Stimulated activated CD4-positive, alpha-beta T cell treated with anti-CD3 and anti-CD28 coated beads, Interleukin-12 subunit alpha, Interleukin-12 subunit beta, amount 100 ng/mL, for 4 hours (primary cell): ENCODE results near the gene LCN9.

Experiments
- DNase-seq: peaks from one replicate; pipeline ENCODE4 v3.0.0-alpha.2; 2020

LCN9 gene

DNA sequence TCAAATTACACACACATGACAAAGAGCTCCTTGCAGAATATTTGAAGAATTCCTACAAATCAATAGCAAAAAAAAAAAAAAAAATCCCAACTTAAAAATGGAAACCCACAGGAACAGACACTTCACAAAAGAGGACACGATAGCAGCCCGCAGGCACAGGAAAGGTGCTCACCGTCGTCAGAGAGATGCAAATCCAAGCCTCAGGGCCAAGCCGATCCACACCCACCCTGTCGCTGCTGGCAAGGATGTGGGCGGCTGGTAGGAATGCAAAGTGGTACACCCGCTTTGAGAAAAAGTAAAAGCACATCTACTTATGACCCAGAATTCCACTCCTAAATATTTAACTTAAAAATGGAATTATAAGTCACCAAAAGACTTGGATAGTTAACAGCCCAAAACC lies 10.8 kb downstream of the LCN9 start:
- DNase-seq = no peak

DNA sequence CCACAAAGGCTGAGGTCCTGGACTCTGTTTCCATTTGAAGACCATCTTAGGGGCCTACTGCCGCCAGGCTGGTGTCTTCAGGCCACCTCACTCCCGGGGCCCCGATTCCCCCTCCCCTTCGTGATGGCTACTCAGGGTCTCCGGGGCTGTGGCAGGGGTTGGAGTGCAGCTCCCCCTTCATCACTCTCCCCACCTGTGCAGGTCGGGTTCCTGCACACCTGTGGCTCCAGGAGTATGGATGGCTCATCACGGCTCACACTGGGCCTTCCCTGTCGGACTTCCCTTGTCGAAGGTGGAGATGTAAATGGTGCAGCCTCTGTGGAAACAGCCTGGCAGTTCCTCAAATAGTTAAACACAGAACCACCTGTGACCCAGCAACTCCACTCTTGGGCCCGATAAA lies 11.9 kb downstream of the LCN9 start:
- DNase-seq = no peak

DNA sequence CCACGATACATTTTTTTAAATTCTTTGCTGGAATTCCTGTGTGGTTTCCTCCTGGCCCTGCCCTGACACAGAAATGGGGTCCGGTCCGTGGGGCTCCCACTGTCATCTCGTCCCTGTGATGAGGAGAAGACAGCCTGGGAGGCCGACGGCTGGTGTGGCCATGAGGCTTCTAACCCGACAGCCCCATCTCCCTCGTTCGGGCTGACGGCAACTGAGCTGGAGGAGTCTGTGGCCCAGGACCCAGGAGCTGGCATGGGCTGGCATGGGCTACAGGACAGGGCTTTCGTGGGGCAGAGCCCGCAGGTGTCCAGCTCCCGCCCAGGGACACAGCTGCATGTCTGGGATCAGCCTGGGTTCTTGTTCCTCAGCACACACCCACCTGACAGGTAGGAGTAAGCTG lies 13.8 kb downstream of the LCN9 start:
- DNase-seq = no peak

DNA sequence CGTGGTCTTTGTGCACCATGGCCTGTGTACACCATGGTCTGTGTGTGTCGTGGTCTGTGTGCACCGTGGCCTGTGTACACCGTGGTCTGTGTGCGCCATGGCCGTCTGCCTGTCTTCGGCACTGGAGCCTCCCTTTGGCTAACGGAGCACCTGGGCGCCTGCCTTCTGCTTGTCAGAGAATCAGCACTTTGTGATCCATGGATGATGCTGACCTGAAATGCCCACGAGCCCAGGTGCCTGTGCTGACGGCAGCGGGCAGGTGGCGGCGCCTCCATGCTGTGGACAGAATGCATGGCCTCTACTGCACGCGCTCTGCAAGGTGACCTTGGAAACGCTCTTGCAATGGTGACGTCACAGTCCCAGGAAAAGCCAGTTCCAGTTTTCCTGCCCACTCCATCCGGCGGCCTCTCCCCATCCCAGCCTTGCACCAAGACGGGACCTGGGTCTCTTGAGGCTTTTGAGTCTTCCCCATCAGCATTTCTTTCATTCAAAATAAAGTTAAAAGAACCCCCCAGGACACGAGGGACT lies 14.6 kb downstream of the LCN9 start:
- no peak for DNase-seq

DNA sequence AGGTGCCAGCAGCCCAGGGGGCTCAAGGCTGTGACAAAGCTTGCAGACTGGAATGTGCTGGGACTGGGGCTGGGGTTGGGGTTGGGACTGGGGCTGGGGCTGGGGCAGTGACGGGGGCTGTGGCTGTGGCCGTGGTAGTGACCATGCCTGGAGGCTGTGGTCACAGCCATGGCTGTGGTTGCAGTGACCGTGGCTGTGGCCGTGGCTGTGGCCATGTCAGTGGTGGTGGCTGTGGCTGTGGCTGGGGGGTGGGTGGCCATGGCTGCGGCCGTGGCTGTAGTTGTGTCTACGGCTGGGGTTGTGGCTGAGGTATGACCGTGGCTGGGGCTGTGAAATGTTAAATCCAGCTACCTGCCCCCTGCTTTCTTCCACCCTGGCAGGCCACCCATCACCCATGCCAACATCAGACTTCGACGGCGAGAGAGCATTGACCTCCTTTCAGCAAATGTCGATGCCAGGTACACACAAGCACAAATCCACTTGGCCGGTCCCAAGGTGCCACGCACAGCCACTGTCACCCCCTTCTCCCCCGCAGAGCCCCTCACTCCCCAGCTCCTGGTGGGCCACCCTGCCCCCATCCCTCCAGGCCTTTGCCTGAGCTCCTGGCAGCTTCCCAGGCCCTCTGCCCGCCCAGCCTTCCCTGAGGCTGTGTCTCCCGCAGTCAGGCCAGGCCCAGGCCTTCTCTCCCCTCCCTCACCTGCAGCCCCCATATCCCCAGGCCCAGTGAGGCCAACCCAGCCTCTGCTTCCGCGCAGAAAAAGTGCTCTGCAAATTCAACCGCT lies 15.3 kb downstream of the LCN9 start:
- no peak for DNase-seq

DNA sequence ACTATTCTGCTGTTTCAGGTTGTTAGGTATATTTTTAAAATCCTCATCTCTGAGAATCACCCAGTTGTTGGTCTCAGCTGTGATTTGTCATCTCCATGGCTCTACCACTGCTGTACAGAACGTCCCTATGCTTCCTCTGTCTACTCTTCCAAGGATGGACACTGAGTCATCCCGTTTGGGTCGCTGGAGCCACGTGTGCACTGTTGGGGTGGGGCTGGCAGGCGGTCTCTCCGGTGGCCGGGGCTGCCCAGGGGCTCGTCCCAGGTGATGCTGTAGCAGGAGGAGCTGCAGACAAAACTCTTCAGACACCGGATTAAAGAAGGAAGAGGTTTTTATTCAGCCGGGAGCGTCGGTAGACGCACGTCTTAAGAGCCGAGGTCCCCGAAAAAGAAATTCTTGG lies 16.9 kb downstream of the LCN9 start:
- DNase-seq = no peak

DNA sequence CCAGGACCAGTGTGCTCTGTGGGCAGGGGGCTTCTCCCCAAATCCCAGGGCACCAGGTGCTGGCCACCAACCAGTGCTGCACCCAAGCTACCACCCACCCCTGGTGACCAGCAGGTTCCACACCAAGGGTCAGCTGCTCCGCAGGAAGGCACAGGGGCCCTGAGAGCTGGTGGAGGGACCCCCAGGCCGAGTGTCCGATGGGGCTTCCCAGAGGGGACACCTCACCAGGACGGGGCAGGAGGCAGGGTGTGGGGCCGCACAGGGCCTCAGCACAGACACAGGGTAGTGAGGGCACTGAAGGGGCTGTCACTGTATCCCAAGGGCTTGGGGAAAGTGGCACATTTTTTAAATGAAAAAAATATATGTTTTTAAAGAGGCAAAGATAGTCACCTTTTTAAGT lies 18.1 kb downstream of the LCN9 start:
- no peak for DNase-seq

DNA sequence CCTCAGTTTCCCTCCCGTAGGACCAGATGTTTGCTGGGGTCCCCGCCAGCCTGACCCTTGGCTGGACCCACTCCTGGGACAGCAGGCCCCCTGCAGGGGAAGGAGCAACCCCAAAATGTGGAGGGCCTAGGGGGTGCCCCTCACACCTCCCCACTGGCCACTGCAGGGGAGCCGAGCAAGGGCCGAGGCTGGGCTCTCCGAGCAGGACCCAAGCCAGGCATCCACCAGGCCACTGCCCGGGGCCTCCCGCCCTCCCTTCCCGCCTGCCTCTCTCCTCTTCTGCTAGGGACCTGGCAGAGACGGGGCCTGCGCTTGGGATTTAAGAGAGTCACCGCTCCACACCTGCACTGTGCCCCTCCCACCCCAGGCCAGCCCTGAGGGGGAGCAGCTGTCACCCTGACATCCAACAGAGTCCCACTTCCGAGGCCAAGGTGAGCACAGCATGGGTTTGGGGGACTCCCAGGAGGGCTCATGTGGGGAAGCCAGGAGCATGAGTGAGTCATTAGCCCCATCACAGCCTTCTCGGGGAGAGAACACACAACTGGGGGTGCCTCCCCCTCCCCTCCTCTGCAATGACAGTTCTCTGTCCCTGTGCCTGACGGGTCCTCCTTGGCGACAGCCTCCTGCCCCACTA lies 20.4 kb downstream of the LCN9 start:
- no peak for DNase-seq

DNA sequence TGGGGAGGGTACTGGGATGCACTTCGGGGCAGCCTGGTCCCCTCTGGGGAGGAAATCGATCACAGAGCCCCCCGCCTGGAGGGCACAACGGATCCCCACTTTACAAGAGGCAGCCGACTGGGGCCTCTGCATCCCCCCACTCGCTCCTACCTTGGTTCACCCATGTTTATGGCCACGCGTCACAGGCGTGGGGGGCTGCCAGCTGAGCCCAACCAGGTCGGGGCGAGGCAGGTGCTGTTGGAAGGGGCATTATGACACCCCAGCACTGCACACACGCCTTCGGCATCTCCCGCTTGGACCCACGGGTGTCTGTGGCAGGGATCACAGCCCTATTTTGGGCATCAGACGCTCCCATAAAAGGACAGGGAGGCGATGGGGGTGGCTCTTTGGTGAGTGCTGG lies 21.6 kb downstream of the LCN9 start:
- no peak for DNase-seq

DNA sequence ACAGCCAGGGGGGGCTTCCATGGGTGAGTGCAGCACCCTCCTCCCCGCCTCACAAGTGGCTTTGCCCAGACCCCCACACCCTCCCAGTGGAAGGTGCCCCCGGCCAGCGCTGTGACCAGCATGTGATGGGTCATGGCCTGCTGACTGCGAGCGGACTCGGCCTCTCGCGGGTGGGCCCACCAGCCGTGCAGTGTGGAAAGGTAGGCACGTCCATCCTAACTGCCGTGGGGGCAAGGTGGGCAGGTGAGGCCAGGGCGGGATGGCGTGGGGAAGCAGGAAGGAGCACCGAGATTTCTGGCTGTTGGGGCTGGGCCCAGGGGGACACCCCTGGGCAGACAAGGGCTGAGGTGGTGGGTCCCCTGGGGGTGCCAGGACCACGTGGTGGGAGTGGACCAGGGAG lies 24.1 kb downstream of the LCN9 start:
- DNase-seq = no peak

DNA sequence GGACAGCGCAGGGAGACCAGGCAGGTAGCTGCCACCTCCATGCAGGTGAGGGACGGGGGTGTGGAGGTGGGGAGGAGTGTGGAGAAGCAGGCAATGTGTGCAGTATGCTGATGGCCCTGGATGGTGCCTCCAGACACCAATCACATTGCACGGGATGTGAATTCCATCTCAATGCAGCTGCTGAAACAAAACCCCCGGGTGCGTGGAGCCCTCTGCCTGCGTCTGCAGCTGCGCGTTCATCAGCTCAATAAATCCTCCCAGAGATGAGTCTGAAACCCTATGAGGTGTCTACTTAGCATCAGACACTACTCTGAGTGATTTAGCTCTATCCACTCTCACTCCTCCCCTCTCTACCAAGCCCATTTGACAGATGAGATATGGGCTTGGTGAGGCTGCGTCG lies 25.9 kb downstream of the LCN9 start:
- DNase-seq = no peak

DNA sequence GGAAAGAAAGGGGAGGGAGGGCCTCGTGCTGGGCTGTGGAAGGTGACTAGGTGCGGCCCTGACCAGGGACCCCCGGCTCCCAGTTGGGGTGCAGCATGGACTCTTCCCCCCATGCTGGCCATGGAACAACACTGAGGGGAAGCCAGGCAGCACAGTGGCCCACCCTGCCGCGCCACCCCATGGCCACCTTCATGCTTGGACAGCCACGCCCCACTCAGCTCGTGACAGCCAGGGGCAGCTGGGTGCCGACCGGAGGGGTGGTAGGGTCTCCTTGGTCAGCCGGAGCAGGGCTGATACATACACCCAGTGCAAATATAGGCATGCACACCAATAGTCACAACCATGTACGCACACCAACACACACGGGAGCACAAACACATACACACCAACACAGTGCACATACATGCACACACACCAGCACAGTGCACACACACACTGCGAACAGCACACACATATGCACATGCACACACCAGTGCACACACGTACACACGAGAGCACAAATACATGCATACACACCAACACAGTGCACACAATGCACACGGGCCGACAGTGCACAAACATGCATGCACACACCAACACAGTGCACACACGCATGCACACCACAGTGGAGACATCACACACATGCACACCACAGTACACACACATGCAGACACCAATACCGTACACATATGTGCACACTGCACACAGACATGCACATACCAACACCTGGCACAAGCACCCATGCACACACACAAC lies 27.9 kb downstream of the LCN9 start:
- no peak for DNase-seq

DNA sequence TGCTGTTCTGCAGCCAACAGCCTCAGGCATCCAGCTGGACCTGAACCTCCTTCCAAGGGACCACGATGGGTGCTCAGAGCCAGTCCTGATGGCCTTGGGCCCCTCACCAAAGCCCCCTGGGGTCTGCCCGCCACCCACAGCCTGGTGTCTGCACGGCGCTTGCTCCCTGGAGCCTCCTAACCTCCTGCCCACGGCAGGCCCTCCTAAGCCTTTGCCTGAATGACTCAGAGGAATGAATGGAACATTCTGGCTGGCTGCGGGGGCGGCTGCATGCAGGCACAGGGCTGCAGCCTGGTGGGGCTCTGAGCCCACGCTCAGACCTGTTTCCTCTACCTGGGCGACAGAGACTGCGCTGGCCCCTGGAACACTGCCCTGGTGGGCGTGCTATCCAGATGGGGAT lies 29.3 kb downstream of the LCN9 start:
- DNase-seq = no peak

DNA sequence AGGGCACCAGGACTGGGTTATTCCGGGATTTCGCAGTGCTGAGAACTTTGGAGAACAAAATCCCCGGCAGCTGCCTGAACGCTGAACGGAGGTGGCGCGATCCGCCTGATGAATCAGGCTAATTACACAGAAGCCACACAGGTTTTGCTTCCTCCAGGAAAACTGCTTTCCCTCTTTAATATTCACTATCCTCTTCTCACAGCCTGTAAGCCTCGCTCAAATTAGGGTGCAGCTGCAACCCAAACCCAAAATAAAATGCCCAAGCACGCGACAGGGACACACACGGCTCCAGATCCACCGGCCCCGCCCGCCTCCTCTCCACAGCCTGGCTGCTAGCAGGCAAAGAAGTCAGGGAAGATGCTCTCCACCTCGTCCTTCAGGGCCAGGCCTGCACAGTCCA lies 30.2 kb downstream of the LCN9 start:
- DNase-seq = no peak

DNA sequence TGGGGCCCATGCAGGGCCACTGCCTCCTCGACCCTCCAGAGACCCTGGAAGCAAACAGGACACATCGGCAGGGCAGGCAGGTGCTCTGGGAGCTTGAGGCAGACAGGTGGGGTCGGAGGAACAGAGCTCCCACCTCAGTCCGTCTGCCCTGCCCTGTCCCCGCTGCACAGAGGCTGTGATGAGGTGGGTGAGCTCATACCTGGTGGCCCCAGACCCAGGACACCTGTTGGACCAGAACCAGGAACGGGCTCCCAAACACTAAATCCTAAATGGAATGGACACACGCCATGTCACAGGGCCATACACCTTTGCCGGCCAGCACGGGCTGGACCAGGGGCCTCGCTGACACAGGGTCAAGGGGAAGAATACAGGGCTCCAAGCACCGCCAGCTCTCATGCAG lies 30.7 kb downstream of the LCN9 start:
- no peak for DNase-seq

DNA sequence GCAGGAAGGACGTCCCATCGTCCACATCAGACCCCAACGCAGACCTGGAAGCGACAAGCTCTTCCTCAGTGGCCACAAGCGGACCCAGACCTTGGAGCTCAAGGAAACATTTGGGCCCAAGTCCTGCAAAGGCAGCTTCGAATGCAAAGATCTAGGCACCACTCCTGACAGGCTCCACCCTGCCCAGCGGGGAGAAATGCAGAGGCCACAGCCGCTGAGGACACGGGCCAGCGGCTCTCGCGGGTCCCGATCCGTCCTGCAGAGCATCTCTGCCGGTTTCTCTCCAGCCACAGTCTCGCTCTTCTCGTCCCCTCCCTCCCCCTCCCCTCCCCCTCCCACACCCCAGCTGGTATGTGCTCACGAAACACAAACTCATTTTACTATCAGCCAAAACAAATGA lies 31.3 kb downstream of the LCN9 start:
- DNase-seq = no peak

DNA sequence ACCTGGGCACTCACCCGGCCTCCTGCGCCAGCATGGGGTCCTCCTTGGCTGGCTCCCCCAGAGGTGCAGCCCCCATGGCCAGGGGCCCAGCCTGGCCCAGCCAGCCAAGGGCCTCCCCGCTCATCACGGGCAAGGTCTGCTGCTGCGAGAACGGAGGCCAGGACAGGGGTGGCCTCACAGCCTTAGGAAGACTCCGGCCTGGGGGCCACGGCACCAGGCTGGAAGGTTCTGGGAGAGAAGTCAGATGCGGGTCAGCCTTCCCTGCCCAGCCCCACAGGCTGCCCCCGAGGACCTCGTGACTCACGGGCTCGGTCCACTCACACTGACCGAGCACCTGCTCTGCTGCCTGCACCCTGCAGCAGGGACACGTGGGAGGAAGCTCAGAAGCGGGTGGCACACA lies 31.9 kb downstream of the LCN9 start:
- no peak for DNase-seq

DNA sequence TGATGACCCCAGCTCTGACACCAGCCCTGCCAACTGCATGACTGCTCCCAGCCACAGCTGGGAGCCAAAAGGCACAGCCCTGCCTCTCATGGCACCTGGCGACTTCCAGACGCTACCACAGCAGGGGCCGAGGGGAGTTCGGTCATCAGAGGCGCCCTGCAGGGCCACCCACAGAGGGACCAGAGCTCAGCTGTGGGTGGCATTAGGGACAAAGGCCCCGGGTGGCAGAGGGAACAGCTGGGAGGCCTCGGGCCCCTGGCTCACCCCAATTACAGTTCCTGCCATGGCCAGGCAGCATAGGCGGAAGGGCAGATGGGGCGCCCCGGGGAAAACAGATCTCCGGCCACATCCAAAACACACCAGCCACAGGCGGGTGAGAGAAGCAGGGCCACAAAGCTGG lies 32.5 kb downstream of the LCN9 start:
- DNase-seq = no peak

DNA sequence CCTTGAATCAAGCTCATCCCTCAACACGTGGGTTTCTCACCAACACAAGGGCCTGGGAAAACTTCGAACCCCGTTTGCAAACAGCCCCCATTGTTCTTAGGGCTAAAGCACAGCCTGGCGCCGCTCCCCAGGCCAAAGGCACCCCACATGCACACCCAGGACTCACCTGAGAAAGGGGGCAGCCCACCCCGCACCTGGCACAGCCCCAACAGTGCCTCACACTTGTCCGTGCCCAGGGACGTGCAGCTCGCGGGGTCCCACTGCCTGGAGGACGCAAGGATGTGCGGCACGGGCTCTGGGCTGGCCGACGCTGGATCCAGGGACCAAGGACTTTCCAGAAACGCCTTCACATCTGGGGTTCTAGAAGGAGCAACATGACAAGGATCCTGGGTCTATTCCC lies 33.3 kb downstream of the LCN9 start:
- DNase-seq = no peak

DNA sequence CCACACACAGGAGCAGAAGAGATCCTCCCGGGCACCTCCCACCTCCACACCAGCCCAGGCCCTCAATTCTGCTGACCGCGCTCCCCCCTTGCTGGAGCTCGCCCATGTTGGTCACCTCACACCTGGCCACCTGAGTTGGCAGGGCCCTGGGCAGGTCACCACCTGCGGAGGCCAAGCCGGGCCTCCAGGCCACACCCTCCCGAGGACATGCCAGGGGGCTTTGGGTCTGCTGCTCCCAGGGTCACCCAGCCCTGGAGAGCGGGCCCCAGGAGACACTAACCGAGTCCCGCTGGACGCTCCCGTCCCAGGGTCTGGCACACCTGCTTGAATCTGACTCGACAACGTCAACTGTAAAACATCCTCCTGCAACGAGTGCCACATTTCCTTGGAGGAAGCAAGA lies 34.1 kb downstream of the LCN9 start:
- no peak for DNase-seq

DNA sequence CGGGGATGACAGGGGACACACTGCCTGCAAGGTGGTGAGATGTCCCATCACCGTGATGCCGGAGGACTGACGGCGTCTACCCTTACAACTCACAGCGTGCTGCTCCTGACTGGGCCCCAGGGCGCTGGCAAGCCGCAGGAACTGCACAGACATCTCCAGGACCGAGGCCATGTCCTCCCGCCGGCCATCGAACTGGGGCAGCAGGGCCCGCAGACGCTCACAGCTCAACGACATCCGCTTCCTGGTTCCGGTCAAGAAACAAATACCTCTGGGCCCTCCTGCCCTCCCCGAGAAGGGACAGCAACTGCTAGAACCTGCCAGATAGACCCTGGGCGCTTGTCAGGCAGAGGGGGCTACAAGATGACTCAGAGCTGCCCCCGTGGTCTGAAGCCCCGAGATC lies 35.1 kb downstream of the LCN9 start:
- no peak for DNase-seq

DNA sequence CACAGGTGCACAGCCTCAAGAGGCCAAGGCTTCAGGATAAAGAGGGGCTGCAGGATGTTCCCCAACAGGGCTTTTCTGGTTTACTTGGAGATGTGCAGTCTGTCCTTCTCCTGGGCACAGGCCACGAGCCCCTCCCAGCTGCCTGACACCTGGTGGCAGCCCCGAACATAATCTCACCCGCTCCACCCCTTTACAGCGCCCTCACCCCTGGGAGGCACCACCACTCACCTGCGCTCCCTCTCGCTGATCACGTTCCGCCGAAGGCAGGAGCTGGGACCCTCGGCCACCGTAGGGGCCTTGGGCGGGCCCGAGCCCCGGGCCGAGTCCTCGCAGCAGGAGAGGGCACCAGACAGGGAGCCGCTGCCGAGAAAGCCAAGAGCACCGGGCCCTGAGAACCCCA lies 35.7 kb downstream of the LCN9 start:
- DNase-seq = no peak

DNA sequence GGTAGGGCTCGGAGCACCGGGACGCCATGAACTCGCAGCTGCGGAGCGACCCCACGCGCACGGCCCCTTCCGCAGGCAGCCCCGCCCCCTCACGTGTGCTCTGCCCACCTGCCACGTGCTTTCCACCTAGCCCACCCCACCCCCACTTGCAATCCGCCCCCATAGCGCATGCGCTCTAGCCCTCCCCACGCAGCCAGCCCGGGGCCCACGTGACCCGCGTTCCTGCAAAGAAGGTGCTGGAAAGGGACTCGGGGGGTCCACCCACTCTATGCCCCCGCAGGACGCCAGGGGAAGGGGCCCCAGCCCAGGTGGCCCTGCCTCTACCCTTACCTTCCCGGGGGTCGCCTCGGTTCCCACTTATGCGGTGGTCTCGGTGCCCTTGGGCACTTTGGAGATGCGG lies 36.3 kb downstream of the LCN9 start, which contains the start of gene SOHLH1:
TSS of gene SOHLH1 (minus strand) at position 42 of the 400 bp plus-strand sequence. CDS start at position 28, 14 bp downstream.
- no peak for DNase-seq

DNA sequence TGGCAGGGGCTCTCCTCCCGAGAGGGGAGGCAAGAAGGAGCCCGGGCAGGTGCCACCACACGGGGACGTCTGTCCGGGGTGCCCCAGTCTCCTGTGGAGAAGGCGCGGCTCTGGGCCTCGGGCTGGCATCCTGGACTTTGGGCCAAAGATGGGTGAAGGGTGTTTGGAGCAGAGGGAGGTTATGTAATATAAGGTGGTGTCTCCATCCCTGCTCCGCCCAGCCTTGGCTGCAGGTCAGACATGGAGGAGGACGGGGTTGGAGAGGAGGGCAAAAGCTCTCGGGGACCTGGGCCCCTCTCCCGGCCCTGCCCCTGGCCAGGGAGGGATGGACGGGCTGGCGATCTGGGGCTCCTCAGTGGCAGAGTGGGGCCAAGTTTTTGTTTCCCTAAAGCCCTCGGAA lies 37.4 kb downstream of the LCN9 start:
- DNase-seq = no peak
